ENCODE measurements around the gene CFAP46.

- TF ChIP-seq POLR2A (IDR thresholded peaks at IDR 0.05) (no peak), CTCF (IDR thresholded peaks at IDR 0.05) (no peak)
Observed at GRCh38 chr10:132929480-132929879, 12.9 kb downstream of the CFAP46 start.

Data from adrenal gland (tissue), 5 donors.